ENCODE results near the gene EYS. TPM values are rescaled to one million over a fixed set of nuclear protein-coding genes. Genes with fewer than 3 reads are reported as not detected.

EYS gene
- total and polyA plus RNA-seq, 2 of the 13 experiments (the other 11 are each of a cell fraction or from before 2014, with no cell fraction given): 0.04 to 0.07 TPM

DNA sequence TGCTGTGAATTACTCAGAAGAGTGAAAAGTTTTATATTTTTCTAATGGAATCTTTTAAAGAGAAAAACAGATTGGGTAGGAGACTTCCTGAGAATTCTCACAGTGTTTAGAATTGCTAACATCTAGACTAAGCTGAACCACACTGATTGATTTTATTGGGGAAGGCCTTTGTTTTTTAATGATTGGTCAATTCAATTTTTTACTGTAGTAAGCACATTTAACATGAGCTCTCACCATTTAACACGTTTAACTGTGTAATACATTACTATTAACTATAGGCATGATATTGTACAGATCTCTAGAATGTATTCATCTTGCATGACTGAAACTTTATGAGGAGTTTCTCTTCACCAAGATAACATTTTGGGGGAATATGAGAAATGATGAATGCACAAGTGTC lies 1084.1 kb downstream of the EYS start:
- 5% methylated on average over 1 of the region's 1 CpG for WGBS (ENCODE audit: low lambda C conversion rate)
- Histone ChIP-seq H2AFZ (ENCODE audit: low read length) (no peak overlapping the region), H3K79me2 (ENCODE audit: insufficient read depth, low read length) (no peaks in the 10 kb centered on the region), H4K20me1 (ENCODE audit: insufficient read depth, low read length) (no peaks in the 10 kb centered on the region), H3K27me3 (ENCODE audit: control insufficient read depth in 1 of 2, insufficient read depth in 2 of 2, low read length in 2 of 2) (no peaks in the 10 kb centered on the region), H3K9ac (ENCODE audit: insufficient read depth, low read depth, low read length) (no peak overlapping the region), H3K36me3 (replicated peaks in 1 of 2; ENCODE audit: control insufficient read depth in 1 of 2, insufficient read depth in 2 of 2, low read length in 2 of 2) (no peaks in the 10 kb centered on the region), H3K27ac (ENCODE audit: extremely low read length, insufficient read depth, low read length) (no peak overlapping the region), H3K4me2 (ENCODE audit: low read depth, low read length) (no peak overlapping the region), H3K4me3 (replicated peaks in 1 of 3; ENCODE audit: insufficient read depth in 1 of 3, low read depth in 2 of 3, low read length in 3 of 3) (no peak overlapping the region), H3K9me3 (ENCODE audit: low read length) (no peaks in the 10 kb centered on the region), H3K4me1 (ENCODE audit: insufficient read depth, low read length) (no peaks in the 10 kb centered on the region)
- ATAC-seq (no peak), FAIRE-seq (no peak), DNase-seq (ENCODE audit: low spot score) (no peak)
- in situ Hi-C loops (cut with HindIII; ENCODE audit: extremely low pct_ligation_motif_present, low pct_unique_long_range_greater_than_20kb) (no loop called here), intact Hi-C loops (cut with micrococcal nuclease; ENCODE audit: unreplicated experiment) (no loop called here)
- TF ChIP-seq, protein P1, sequence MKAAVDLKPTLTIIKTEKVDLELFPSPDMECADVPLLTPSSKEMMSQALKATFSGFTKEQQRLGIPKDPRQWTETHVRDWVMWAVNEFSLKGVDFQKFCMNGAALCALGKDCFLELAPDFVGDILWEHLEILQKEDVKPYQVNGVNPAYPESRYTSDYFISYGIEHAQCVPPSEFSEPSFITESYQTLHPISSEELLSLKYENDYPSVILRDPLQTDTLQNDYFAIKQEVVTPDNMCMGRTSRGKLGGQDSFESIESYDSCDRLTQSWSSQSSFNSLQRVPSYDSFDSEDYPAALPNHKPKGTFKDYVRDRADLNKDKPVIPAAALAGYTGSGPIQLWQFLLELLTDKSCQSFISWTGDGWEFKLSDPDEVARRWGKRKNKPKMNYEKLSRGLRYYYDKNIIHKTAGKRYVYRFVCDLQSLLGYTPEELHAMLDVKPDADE (CRISPR knock-in tag; IDR thresholded peaks at IDR 0.05): no peak
- TF ChIP-seq MAFK (conservative IDR thresholded peaks at IDR 0.05 in 1 of 2, IDR thresholded peaks at IDR 0.05 in 1 of 2; ENCODE audit: low read length in 2 of 2) (peak; percentile 24 to 78; a peak in 3 of 4 replicates), MAFF (IDR thresholded peaks at IDR 0.05; ENCODE audit: low read depth, low read length) (peak; percentile 58), NCOR1 (IDR thresholded peaks at IDR 0.05; ENCODE audit: borderline replicate concordance, low read length) (no peak)
- CTCF ChIA-PET (ENCODE audit: low intra/inter-chr PET ratio, low total read pairs): no interaction called here
- POLR2A ChIA-PET: no interaction called here
- no TSS peak for BruUV-seq (replicated peaks)

DNA sequence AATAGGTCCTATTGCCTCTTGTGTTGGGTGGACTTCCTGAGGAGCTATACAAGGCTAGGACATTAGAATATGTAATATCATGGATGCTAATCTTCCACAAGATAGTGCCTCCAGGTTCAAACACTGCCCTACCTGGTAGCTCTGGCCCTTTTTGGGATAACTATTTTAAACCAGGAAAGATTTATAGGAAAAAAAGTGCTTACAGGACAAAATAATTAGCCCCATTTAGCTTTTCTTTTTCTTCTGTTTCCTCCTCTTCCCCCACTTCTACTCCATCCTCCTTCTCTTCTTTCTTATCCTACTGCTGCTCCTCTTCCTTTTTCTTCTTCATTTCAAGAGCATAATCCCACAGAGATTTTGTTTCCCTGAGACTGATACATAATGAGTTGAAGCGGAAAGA lies 1104.0 kb downstream of the EYS start:
- no peak overlapping the region for H3K9ac ChIP-seq (ENCODE audit: insufficient read depth, low read depth, low read length)
- no peaks in the 10 kb centered on the region for H3K9me3 ChIP-seq (ENCODE audit: low read length)
- no peak overlapping the region for H3K27ac ChIP-seq (ENCODE audit: extremely low read length, insufficient read depth, low read length)
- no peak for TF ChIP-seq FOXK1 (CRISPR knock-in tag; IDR thresholded peaks at IDR 0.05; ENCODE audit: borderline replicate concordance, low read depth)
- no peak for TF ChIP-seq SRY (CRISPR knock-in tag; IDR thresholded peaks at IDR 0.05)
- no peak for TF ChIP-seq KMT2A (CRISPR knock-in tag; IDR thresholded peaks at IDR 0.05)
- no peak for TF ChIP-seq MIER2 (CRISPR knock-in tag; IDR thresholded peaks at IDR 0.05)
- TF ChIP-seq SRSF4 (IDR thresholded peaks at IDR 0.05; ENCODE audit: low read depth, low read length, poor library complexity, severe bottlenecking): no peak
- no peak for TF ChIP-seq HOXD1 (CRISPR knock-in tag; IDR thresholded peaks at IDR 0.05)
- TF ChIP-seq, protein P2, sequence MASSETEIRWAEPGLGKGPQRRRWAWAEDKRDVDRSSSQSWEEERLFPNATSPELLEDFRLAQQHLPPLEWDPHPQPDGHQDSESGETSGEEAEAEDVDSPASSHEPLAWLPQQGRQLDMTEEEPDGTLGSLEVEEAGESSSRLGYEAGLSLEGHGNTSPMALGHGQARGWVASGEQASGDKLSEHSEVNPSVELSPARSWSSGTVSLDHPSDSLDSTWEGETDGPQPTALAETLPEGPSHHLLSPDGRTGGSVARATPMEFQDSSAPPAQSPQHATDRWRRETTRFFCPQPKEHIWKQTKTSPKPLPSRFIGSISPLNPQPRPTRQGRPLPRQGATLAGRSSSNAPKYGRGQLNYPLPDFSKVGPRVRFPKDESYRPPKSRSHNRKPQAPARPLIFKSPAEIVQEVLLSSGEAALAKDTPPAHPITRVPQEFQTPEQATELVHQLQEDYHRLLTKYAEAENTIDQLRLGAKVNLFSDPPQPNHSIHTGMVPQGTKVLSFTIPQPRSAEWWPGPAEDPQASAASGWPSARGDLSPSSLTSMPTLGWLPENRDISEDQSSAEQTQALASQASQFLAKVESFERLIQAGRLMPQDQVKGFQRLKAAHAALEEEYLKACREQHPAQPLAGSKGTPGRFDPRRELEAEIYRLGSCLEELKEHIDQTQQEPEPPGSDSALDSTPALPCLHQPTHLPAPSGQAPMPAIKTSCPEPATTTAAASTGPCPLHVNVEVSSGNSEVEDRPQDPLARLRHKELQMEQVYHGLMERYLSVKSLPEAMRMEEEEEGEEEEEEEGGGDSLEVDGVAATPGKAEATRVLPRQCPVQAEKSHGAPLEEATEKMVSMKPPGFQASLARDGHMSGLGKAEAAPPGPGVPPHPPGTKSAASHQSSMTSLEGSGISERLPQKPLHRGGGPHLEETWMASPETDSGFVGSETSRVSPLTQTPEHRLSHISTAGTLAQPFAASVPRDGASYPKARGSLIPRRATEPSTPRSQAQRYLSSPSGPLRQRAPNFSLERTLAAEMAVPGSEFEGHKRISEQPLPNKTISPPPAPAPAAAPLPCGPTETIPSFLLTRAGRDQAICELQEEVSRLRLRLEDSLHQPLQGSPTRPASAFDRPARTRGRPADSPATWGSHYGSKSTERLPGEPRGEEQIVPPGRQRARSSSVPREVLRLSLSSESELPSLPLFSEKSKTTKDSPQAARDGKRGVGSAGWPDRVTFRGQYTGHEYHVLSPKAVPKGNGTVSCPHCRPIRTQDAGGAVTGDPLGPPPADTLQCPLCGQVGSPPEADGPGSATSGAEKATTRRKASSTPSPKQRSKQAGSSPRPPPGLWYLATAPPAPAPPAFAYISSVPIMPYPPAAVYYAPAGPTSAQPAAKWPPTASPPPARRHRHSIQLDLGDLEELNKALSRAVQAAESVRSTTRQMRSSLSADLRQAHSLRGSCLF (CRISPR knock-in tag; IDR thresholded peaks at IDR 0.05; ENCODE audit: borderline replicate concordance): no peak
- TF ChIP-seq NFKB2 (CRISPR knock-in tag; IDR thresholded peaks at IDR 0.05; ENCODE audit: borderline replicate concordance): no peak
- TF ChIP-seq ZNF510 (CRISPR knock-in tag; IDR thresholded peaks at IDR 0.05; ENCODE audit: low read depth): no peak
- peak; percentile 76 to 85 for TF ChIP-seq MAFK (conservative IDR thresholded peaks at IDR 0.05 in 1 of 2, IDR thresholded peaks at IDR 0.05 in 1 of 2; ENCODE audit: low read length in 2 of 2)
- TF ChIP-seq MAFF (IDR thresholded peaks at IDR 0.05; ENCODE audit: low read depth, low read length): peak; percentile 76
- TF ChIP-seq ZNF235 (CRISPR knock-in tag; IDR thresholded peaks at IDR 0.05; ENCODE audit: borderline replicate concordance): no peak
- no peaks in the 10 kb centered on the region for H3K27me3 ChIP-seq (ENCODE audit: control insufficient read depth in 1 of 2, insufficient read depth in 2 of 2, low read length in 2 of 2)
- H4K20me1 ChIP-seq (ENCODE audit: insufficient read depth, low read length): no peaks in the 10 kb centered on the region
- FAIRE-seq (no peak), DNase-seq (ENCODE audit: low spot score) (no peak), ATAC-seq (no peak)
- H2AFZ ChIP-seq (ENCODE audit: low read length): no peak overlapping the region
- ChIA-PET CTCF (ENCODE audit: low intra/inter-chr PET ratio, low total read pairs) (no interaction called here), POLR2A (no interaction called here)
- H3K4me1 ChIP-seq (ENCODE audit: insufficient read depth, low read length): no peaks in the 10 kb centered on the region
- no TSS peak for BruUV-seq (replicated peaks)
- WGBS (ENCODE audit: low lambda C conversion rate): 2% methylated on average over 1 of the region's 1 CpG
- no peaks in the 10 kb centered on the region for H3K79me2 ChIP-seq (ENCODE audit: insufficient read depth, low read length)
- H3K36me3 ChIP-seq (replicated peaks in 1 of 2; ENCODE audit: control insufficient read depth in 1 of 2, insufficient read depth in 2 of 2, low read length in 2 of 2): no peaks in the 10 kb centered on the region
- H3K4me2 ChIP-seq (ENCODE audit: low read depth, low read length): no peak overlapping the region
- in situ Hi-C loops (cut with HindIII; ENCODE audit: extremely low pct_ligation_motif_present, low pct_unique_long_range_greater_than_20kb): no loop called here
- H3K4me3 ChIP-seq (replicated peaks in 1 of 3; ENCODE audit: insufficient read depth in 1 of 3, low read depth in 2 of 3, low read length in 3 of 3): no peak overlapping the region
- intact Hi-C loops (cut with micrococcal nuclease; ENCODE audit: unreplicated experiment): no loop called here

Measured in HepG2 (cell line).